GM12892 (cell line): ENCODE measurements around the gene CIITA.

ENCODE experiments used
- POLR2A ChIP-seq: IDR thresholded peaks from 2 replicates; pipeline ENCODE4 v1.6.1; 2011; ENCODE audit warnings: low read depth, low read length, control low read depth
- POLR2AphosphoS5 ChIP-seq: IDR thresholded peaks from 2 replicates; pipeline ENCODE4 v1.6.1; 2011; ENCODE audit warnings: low read depth, low read length, control low read depth
- TAF1 ChIP-seq: IDR thresholded peaks from 2 replicates; pipeline ENCODE4 v1.6.1; 2011; ENCODE audit warnings: low read depth, mild to moderate bottlenecking, control low read depth, low read length, borderline replicate concordance

GRCh38 chr16:10852948-10853347 is 24.1 kb upstream of the CIITA start:
- TF ChIP-seq POLR2AphosphoS5: no peak
- no peak for TF ChIP-seq POLR2A
- no peak for TF ChIP-seq TAF1
